Measurements from ENCODE around the gene MFF.

MFF gene

DNA sequence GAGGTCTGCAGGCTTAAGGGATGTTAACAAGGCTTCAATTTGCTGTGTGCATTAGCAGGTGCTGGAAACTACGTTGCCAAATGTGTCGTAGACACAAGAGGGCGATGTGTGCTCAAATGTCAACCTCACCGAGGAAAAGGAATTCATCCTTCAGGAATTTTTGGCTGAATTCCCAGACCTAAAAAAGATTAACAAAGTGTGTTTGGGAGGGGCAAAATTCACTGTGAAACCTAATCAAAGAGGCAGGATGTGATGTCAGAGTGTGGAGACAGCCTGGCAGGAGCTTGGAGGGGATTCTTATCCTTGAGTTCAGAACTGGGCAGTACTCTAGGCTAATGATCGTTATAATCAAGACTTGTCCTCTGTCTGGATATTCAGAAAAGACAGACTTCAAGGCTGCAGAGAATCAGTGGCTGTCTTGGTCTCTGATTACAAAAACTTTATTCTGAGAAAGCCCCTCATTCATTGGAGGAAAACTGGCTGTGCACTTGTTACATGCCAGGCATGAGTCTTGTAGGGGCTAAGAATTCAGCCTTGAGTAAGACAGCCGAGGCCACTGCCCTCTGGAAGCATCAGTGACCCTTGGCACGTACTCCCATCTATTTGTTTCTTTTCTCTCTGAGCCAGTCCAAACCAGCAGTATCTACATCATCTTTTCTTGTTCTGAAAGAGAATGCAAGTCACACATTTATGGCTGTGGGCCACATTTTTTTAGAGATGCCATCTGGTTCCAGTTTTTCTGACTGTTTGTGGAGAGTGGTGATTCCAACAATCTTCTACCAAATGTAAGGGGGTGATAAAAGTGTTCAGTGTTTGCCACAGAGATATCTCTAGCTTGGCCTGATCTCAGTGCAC lies 81.4 kb downstream of the MFF start:
- DNase-seq = peak in 45 of 56 donors; percentile 4 to 76 (median 38)

Measured in amygdala (tissue), 56 donors.